PFSK-1 (cell line): ENCODE data around the gene PTGFR.

ENCODE experiments used
- FOXP2 ChIP-seq: optimal IDR thresholded peaks from 2 replicates; pipeline ENCODE3; 2011; ENCODE audit warnings: borderline replicate concordance, control low read depth, inconsistent platforms; ENCODE audit not compliant: insufficient read depth; ENCODE audit errors: extremely low read length, extremely low read depth
- SIN3A ChIP-seq: IDR thresholded peaks from 2 replicates; pipeline ENCODE4 v1.6.1; 2012; ENCODE audit warnings: mild to moderate bottlenecking, low read length, moderate library complexity, borderline replicate concordance; ENCODE audit not compliant: insufficient read depth
- TF ChIP-seq, protein P1 (sequence below), 2 experiments: IDR thresholded peaks; 2 replicates each; pipeline versions ENCODE4 v1.6.1 to v1.8.0; 2011 to 2012; ENCODE audit warnings: low read depth in 2 of 2, low read length in 2 of 2, control low read depth in 1 of 2, inconsistent platforms in 1 of 2, mild to moderate bottlenecking in 1 of 2, moderate library complexity in 1 of 2; ENCODE audit not compliant: insufficient read depth in 1 of 2

DNA sequence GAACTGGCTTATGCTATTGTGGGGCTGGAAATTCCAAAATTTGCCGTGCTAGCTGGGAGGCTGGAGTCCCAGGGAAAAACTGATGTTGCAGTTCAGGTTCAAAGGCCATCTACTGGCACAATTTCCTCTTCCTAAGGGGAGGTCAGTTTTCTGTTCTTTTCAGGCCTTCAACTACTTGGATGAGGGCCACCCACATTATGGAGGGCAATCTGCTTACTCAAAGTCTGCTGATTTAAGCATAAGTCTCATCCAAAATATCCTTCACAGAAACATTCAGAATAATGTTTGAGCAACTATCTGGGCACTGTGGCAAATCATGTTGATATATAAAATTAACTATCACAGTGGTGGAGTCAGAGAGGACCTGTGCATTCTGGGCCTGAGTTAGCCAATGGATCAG is 21.2 kb upstream of the PTGFR start:
- TF ChIP-seq FOXP2, result no peak
- no peak for TF ChIP-seq SIN3A
- TF ChIP-seq, protein P1, sequence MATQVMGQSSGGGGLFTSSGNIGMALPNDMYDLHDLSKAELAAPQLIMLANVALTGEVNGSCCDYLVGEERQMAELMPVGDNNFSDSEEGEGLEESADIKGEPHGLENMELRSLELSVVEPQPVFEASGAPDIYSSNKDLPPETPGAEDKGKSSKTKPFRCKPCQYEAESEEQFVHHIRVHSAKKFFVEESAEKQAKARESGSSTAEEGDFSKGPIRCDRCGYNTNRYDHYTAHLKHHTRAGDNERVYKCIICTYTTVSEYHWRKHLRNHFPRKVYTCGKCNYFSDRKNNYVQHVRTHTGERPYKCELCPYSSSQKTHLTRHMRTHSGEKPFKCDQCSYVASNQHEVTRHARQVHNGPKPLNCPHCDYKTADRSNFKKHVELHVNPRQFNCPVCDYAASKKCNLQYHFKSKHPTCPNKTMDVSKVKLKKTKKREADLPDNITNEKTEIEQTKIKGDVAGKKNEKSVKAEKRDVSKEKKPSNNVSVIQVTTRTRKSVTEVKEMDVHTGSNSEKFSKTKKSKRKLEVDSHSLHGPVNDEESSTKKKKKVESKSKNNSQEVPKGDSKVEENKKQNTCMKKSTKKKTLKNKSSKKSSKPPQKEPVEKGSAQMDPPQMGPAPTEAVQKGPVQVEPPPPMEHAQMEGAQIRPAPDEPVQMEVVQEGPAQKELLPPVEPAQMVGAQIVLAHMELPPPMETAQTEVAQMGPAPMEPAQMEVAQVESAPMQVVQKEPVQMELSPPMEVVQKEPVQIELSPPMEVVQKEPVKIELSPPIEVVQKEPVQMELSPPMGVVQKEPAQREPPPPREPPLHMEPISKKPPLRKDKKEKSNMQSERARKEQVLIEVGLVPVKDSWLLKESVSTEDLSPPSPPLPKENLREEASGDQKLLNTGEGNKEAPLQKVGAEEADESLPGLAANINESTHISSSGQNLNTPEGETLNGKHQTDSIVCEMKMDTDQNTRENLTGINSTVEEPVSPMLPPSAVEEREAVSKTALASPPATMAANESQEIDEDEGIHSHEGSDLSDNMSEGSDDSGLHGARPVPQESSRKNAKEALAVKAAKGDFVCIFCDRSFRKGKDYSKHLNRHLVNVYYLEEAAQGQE (IDR thresholded peaks at IDR 0.05; ENCODE audit: insufficient read depth in 1 of 2, low read depth in 2 of 2, low read length in 2 of 2), result no peak
